Measurements from ENCODE around the gene SPATS2L.

The SPATS2L gene

DNA sequence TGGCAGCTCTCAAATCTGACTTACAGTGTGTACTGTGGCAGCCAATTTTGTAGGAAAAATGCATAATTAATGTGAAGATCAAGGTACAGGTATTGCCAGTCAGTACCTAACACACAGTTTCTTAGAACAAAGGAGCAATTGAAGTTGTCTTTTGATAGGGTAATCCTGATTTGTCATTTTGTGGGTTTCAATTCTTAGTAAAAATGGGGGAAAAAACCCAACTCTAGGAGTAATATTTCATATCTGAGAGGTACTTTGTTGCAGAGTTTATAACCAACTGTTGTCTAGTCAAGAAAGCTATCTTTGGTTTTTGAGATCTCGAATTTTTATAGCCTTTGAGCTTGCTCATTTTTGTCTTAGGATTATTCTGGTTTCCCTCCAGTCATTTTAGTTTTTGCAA, 16.1 kb downstream of the SPATS2L start:
- Histone ChIP-seq H3F3A (ENCODE audit: insufficient read depth) (no peaks in the 10 kb centered on the region), H3K9me2 (replicated peaks; ENCODE audit: insufficient read depth, low read length) (no peaks in the 10 kb centered on the region), H3K27me3 (ENCODE audit: low read length) (no peaks in the 10 kb centered on the region), H3K36me3 (ENCODE audit: low read length) (no peaks in the 10 kb centered on the region), H3K4me2 (ENCODE audit: low read depth, low read length, poor library complexity, severe bottlenecking) (no peak overlapping the region), H3K4me3 (ENCODE audit: insufficient read depth, low read length, poor library complexity, severe bottlenecking) (no peak overlapping the region), H3K79me2 (ENCODE audit: insufficient read depth, low read length) (no peaks in the 10 kb centered on the region), H3K9me3 (ENCODE audit: insufficient read depth, low read length) (no peaks in the 10 kb centered on the region), H4K20me1 (ENCODE audit: low read depth, low read length) (no peaks in the 10 kb centered on the region), H3K9ac (ENCODE audit: low read length) (no peak overlapping the region), H2AFZ (ENCODE audit: low read depth, low read length, severe bottlenecking) (no peak overlapping the region), H3K27ac (ENCODE audit: low read depth, low read length) (no peak overlapping the region)
- TF ChIP-seq, protein P1, sequence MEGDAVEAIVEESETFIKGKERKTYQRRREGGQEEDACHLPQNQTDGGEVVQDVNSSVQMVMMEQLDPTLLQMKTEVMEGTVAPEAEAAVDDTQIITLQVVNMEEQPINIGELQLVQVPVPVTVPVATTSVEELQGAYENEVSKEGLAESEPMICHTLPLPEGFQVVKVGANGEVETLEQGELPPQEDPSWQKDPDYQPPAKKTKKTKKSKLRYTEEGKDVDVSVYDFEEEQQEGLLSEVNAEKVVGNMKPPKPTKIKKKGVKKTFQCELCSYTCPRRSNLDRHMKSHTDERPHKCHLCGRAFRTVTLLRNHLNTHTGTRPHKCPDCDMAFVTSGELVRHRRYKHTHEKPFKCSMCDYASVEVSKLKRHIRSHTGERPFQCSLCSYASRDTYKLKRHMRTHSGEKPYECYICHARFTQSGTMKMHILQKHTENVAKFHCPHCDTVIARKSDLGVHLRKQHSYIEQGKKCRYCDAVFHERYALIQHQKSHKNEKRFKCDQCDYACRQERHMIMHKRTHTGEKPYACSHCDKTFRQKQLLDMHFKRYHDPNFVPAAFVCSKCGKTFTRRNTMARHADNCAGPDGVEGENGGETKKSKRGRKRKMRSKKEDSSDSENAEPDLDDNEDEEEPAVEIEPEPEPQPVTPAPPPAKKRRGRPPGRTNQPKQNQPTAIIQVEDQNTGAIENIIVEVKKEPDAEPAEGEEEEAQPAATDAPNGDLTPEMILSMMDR (IDR thresholded peaks at IDR 0.05; ENCODE audit: insufficient read depth, low read length, poor library complexity, severe bottlenecking): no peak
- no peak for TF ChIP-seq EZH2phosphoT487 (conservative IDR thresholded peaks at IDR 0.05; ENCODE audit: low read length)

DNA sequence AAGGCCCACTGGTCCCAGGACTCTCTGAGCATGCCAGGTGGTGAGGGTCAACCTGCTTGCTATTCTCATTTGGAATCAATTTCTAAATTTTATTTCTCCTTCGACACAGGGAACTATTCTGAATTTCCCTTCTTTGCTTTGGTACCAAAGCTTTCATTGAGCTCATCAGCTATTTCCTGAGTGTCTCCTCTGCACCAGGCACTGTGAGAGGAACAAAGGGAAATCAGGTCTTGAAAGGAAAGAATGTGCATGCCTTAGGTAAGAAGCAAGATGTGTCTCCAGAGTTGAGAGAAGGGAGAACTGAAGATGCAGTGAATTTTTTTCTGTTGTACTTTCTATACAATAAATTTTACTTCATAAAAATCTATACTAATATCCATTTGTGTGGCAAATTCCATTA, 17.9 kb downstream of the SPATS2L start:
- no peaks in the 10 kb centered on the region for H4K20me1 ChIP-seq (ENCODE audit: low read depth, low read length)
- H3K79me2 ChIP-seq (ENCODE audit: insufficient read depth, low read length): no peaks in the 10 kb centered on the region

DNA sequence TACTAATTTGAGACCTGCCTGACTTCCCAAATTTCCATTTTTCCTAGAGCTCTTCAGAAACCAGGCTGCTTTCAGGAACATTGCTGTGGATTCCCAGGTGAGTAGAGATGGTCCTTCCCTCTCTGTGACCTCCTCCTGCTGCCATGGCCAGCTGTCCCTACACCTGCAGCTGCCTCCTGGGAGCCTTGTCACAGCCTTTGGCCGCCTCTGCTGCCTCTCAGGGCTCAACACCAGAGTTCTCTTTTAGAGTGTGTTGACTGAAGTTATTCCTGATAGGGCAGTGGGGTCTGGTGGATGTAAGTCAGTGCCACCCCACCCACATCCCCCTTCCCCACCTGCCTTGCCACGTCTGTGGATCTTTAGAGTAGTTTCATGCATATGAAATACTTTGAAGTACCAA, 22.9 kb downstream of the SPATS2L start:
- Histone ChIP-seq H3K79me2 (ENCODE audit: insufficient read depth, low read length) (no peaks in the 10 kb centered on the region), H3K9me2 (replicated peaks; ENCODE audit: insufficient read depth, low read length) (no peaks in the 10 kb centered on the region), H3K36me3 (ENCODE audit: low read length) (no peaks in the 10 kb centered on the region), H3K9me3 (ENCODE audit: insufficient read depth, low read length) (no peaks in the 10 kb centered on the region), H4K20me1 (ENCODE audit: low read depth, low read length) (no peaks in the 10 kb centered on the region), H2AFZ (ENCODE audit: low read depth, low read length, severe bottlenecking) (no peak overlapping the region), H3K9ac (ENCODE audit: low read length) (no peak overlapping the region), H3K27ac (ENCODE audit: low read depth, low read length) (no peak overlapping the region), H3F3A (ENCODE audit: insufficient read depth) (no peaks in the 10 kb centered on the region), H3K27me3 (ENCODE audit: low read length) (no peaks in the 10 kb centered on the region), H3K4me3 (ENCODE audit: insufficient read depth, low read length, poor library complexity, severe bottlenecking) (no peak overlapping the region), H3K4me2 (ENCODE audit: low read depth, low read length, poor library complexity, severe bottlenecking) (no peak overlapping the region)
- TF ChIP-seq, protein P1 (IDR thresholded peaks at IDR 0.05; ENCODE audit: insufficient read depth, low read length, poor library complexity, severe bottlenecking): no peak
- TF ChIP-seq EZH2phosphoT487 (conservative IDR thresholded peaks at IDR 0.05; ENCODE audit: low read length): no peak

More for the DNA sequence above, 17.9 kb downstream of the SPATS2L start:
- no peak overlapping the region for H3K9ac ChIP-seq (ENCODE audit: low read length)
- TF ChIP-seq, protein P1 (IDR thresholded peaks at IDR 0.05; ENCODE audit: insufficient read depth, low read length, poor library complexity, severe bottlenecking): no peak
- no peak for TF ChIP-seq EZH2phosphoT487 (conservative IDR thresholded peaks at IDR 0.05; ENCODE audit: low read length)
- H3K27ac ChIP-seq (ENCODE audit: low read depth, low read length): no peak overlapping the region
- H3K27me3 ChIP-seq (ENCODE audit: low read length): no peaks in the 10 kb centered on the region
- no peak overlapping the region for H3K4me2 ChIP-seq (ENCODE audit: low read depth, low read length, poor library complexity, severe bottlenecking)
- no peaks in the 10 kb centered on the region for H3K9me2 ChIP-seq (replicated peaks; ENCODE audit: insufficient read depth, low read length)
- H2AFZ ChIP-seq (ENCODE audit: low read depth, low read length, severe bottlenecking): no peak overlapping the region
- no peaks in the 10 kb centered on the region for H3K9me3 ChIP-seq (ENCODE audit: insufficient read depth, low read length)
- no peaks in the 10 kb centered on the region for H3K36me3 ChIP-seq (ENCODE audit: low read length)
- H3F3A ChIP-seq (ENCODE audit: insufficient read depth): no peaks in the 10 kb centered on the region
- no peak overlapping the region for H3K4me3 ChIP-seq (ENCODE audit: insufficient read depth, low read length, poor library complexity, severe bottlenecking)
